Lower leg skin (tissue), 3 donors: ENCODE results near the gene EFR3B.

Source experiments
- CTCF ChIP-seq, 3 donors: fragments of 450-650 bp; IDR thresholded peaks; one replicate each; pipeline ENCODE4 v1.5.1; 2016; ENCODE audit warnings: antibody characterized with exemption in 3 of 3, mild to moderate bottlenecking in 3 of 3, moderate library complexity in 2 of 3
- POLR2A ChIP-seq, 2 donors: fragments of 450-650 bp; IDR thresholded peaks; one replicate each; pipeline ENCODE4 v1.6.1; 2016 to 2017; ENCODE audit warnings: antibody characterized with exemption in 2 of 2, mild to moderate bottlenecking in 1 of 2, moderate library complexity in 1 of 2

GRCh38 chr2:25014631-25015030 is 27.2 kb upstream of the EFR3B start:
- TF ChIP-seq CTCF (IDR thresholded peaks at IDR 0.05) (no peak), POLR2A (IDR thresholded peaks at IDR 0.05) (no peak)
